ENCODE measurements around the gene CCDC170.
A peak's percentile ranks its signal among the peaks of the same experiment; 100 is the strongest.
"Not testable (repeated sequence)": the region's sequence is repeated elsewhere in the genome, so short reads cannot be mapped to it uniquely, and the experiment has no call there.

Gene CCDC170

GRCh38 chr6:151451950-151452749 is 41.7 kb upstream of the CCDC170 start, which contains the start of gene RMND1:
RMND1 (minus strand) TSS chr6:151452126; CDS start chr6:151445811, 6,315 bp downstream.
- peak; percentile 100 for DNase-seq
- Histone ChIP-seq H3K36me3 (peaks cover 13% of the 10 kb centered on the region), H3K9me3 (ENCODE audit: severe bottlenecking) (no peaks in the 10 kb centered on the region), H3K4me3 (ENCODE audit: low read depth, low read length) (peak within 1 kb of the TSS; percentile 98), H3K27ac (peak within 1 kb of the TSS; percentile 88), H3K27me3 (ENCODE audit: insufficient read depth, low read depth, severe bottlenecking) (no peaks in the 10 kb centered on the region)
- no peak for TF ChIP-seq CTCF (IDR thresholded peaks at IDR 0.05; ENCODE audit: low read depth, low read length)

GRCh38 chr6:151452750-151453427 is 40.9 kb upstream of the CCDC170 start:
- peak overlapping the region; percentile 86 for H3K4me3 ChIP-seq (ENCODE audit: low read depth, low read length)

GRCh38 chr6:151455751-151456398 is 37.9 kb upstream of the CCDC170 start:
- peak overlapping the region; percentile 80 for H3K27ac ChIP-seq
- DNase-seq, result peak; percentile 43

More at GRCh38 chr6:151452750-151453427, 40.9 kb upstream of the CCDC170 start:
- Histone ChIP-seq H3K36me3 (peaks cover 18% of the 10 kb centered on the region), H3K27me3 (ENCODE audit: insufficient read depth, low read depth, severe bottlenecking) (no peaks in the 10 kb centered on the region), H3K9me3 (ENCODE audit: severe bottlenecking) (no peaks in the 10 kb centered on the region), H3K27ac (peak overlapping the region; percentile 88)
- no peak for DNase-seq
- TF ChIP-seq CTCF (IDR thresholded peaks at IDR 0.05; ENCODE audit: low read depth, low read length), result no peak

GRCh38 chr6:151461673-151462072 is 32.1 kb upstream of the CCDC170 start:
- TF ChIP-seq CTCF (IDR thresholded peaks at IDR 0.05; ENCODE audit: low read depth, low read length), result no peak
- H3K36me3 ChIP-seq, result peaks cover 68% of the 10 kb centered on the region

More at GRCh38 chr6:151455751-151456398, 37.9 kb upstream of the CCDC170 start:
- not testable (repeated sequence) for H3K9me3 ChIP-seq (ENCODE audit: severe bottlenecking); H3K4me3 ChIP-seq (ENCODE audit: low read depth, low read length); H3K27me3 ChIP-seq (ENCODE audit: insufficient read depth, low read depth, severe bottlenecking)
- H3K36me3 ChIP-seq, result peaks cover 46% of the 10 kb centered on the region

GRCh38 chr6:151464702-151465101 is 29.1 kb upstream of the CCDC170 start:
- no peak for DNase-seq
- H3K27me3 ChIP-seq (ENCODE audit: insufficient read depth, low read depth, severe bottlenecking), result no peaks in the 10 kb centered on the region
- H3K4me3 ChIP-seq (ENCODE audit: low read depth, low read length), result no peak overlapping the region
- peaks cover 51% of the 10 kb centered on the region for H3K36me3 ChIP-seq
- no peak for TF ChIP-seq CTCF (IDR thresholded peaks at IDR 0.05; ENCODE audit: low read depth, low read length)
- no peak overlapping the region for H3K27ac ChIP-seq
- H3K9me3 ChIP-seq (ENCODE audit: severe bottlenecking), result no peaks in the 10 kb centered on the region

More at GRCh38 chr6:151461673-151462072, 32.1 kb upstream of the CCDC170 start:
- Histone ChIP-seq H3K27me3 (ENCODE audit: insufficient read depth, low read depth, severe bottlenecking) (no peaks in the 10 kb centered on the region), H3K4me3 (ENCODE audit: low read depth, low read length) (no peak overlapping the region), H3K9me3 (ENCODE audit: severe bottlenecking) (no peaks in the 10 kb centered on the region), H3K27ac (no peak overlapping the region)
- DNase-seq, result no peak

Data from WERI-Rb-1 (cell line).